Measurements from ENCODE around the gene MATN1. TPM values are rescaled to one million over a fixed set of nuclear protein-coding genes. Genes with fewer than 3 reads are reported as not detected.

Gene MATN1
- total and polyA plus RNA-seq, 9 donors, result 0.71 to 2.1 (median 0.88) TPM

DNA sequence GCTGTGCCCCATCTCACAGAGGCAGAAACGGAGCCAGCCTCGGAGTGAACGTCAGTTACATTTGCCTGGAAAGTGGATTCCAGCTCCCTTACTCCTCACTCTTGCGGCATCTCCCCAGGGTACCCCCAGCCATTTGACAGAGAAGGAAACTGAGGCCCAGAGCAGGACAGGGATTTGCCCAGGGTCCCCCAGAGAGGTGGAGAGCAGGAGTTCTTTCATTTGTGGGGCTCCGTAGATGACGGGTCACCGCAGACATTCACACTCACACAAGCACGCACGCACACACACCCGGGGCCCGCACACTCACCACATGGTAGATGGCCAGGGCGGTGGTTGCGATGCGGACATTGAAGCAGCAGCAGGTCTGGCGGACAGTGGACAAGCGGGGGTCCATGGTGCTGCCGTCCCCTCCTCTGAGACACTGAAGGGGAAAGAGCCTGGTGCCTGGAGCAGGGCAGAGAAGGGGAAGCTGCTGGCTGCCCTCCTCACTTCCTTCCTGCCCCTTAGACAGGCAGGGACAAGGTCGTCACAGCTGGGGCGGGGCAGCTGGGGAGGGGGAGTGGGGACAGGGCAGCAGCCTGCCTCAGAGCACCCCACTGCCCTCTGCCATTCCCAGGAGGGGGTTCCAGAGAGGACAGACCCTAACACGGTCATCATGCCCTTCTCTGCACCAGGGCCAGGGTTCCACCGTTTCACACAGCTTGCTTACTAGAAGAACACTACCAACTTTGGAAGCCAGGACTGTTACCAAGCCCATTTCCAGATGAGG is 34.2 kb upstream of the MATN1 start, which contains the start of gene LAPTM5:
Gene LAPTM5 (minus strand): TSS at position 423 of the 769 bp plus-strand sequence. CDS start 29 bp downstream, at position 394.
- H3K4me1 ChIP-seq (ENCODE audit: control insufficient read depth, insufficient read depth, low read length), result peaks cover 75% of the 10 kb centered on the region
- WGBS (ENCODE audit: insufficient coverage), result 54% methylated on average over 7 of the region's 21 CpGs
- peak; percentile 51 for DNase-seq

DNA sequence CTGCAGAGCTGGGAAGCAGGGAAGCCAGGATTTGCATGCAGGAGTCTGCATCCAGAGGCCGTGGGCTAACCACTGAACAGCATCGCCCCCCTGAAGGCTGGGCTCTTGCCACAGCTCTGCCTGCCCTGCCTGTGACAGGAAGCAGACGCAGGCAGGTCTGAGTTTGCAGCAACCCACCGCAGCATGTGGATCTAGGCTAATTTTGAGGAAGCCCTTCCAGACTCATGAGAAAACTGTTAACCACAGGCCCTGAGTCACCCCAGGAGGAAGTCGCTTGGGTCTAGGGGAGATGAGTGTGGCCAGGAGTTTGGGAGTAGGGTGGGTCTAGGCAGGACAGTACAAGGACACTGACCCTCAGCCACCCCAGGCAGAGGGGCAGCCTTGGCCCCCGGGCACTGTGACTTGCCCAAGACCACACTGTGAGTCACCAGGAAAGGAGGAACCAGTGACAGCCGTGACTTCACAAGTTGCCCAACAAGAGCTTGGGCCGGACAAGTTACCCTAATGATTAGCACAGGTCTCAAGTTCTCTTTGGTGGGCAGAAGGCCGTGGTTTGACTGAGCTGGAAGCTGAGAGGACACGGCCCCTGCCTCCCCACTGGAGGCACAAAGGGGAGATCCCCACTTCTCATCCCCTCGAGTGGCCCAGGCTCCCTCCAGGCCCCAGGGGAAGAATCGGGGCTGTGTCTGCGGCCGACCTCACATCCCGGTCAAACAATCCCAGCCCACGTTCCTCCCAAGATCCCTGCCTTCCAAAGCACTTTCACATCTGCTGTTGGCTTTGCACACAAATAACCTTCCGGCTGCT is 33.4 kb upstream of the MATN1 start:
- Histone ChIP-seq H3K4me3 (ENCODE audit: low read length) (peak overlapping the region; percentile 37), H3K4me1 (ENCODE audit: control insufficient read depth, insufficient read depth, low read length) (peaks cover 67% of the 10 kb centered on the region), H3K27ac (ENCODE audit: low read length) (peak overlapping the region; percentile 81), H3K36me3 (ENCODE audit: control insufficient read depth, insufficient read depth, low read length) (no peaks in the 10 kb centered on the region), H3K27me3 (ENCODE audit: control insufficient read depth, insufficient read depth, low read length) (no peaks in the 10 kb centered on the region), H3K9me3 (replicated peaks; ENCODE audit: control insufficient read depth, low read depth, low read length) (peaks cover 2% of the 10 kb centered on the region)
- WGBS (ENCODE audit: insufficient coverage), result 21% methylated on average over 15 of the region's 17 CpGs
- DNase-seq, result peak; percentile 91

More for the DNA sequence above, 34.2 kb upstream of the MATN1 start, which contains the start of gene LAPTM5:
- Histone ChIP-seq H3K27ac (ENCODE audit: low read length) (peak within 1 kb of the TSS; percentile 81), H3K9me3 (replicated peaks; ENCODE audit: control insufficient read depth, low read depth, low read length) (peaks cover 2% of the 10 kb centered on the region), H3K27me3 (ENCODE audit: control insufficient read depth, insufficient read depth, low read length) (no peaks in the 10 kb centered on the region), H3K4me3 (ENCODE audit: low read length) (peak within 1 kb of the TSS; percentile 37), H3K36me3 (ENCODE audit: control insufficient read depth, insufficient read depth, low read length) (no peaks in the 10 kb centered on the region)

DNA sequence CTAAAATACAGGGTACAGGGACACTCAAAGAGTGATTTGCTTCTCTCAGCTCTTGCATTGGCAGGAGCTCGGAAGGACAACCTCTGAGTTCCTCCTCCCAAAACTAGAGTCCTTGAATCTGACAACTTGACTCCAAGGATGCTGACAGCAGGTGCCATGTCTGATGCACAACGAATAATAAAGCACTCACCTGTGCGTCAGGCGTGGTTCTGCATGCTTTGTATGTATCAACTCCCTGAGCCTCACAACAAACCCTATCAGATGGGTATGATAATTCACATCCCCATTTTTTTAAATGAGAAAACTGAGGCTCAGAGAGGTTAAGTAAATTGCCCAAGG is 32.8 kb upstream of the MATN1 start:
- Histone ChIP-seq H3K27ac (ENCODE audit: low read length) (no peak overlapping the region), H3K4me1 (ENCODE audit: control insufficient read depth, insufficient read depth, low read length) (peaks cover 61% of the 10 kb centered on the region), H3K4me3 (ENCODE audit: low read length) (no peak overlapping the region), H3K9me3 (replicated peaks; ENCODE audit: control insufficient read depth, low read depth, low read length) (peaks cover 2% of the 10 kb centered on the region), H3K36me3 (ENCODE audit: control insufficient read depth, insufficient read depth, low read length) (no peaks in the 10 kb centered on the region), H3K27me3 (ENCODE audit: control insufficient read depth, insufficient read depth, low read length) (no peaks in the 10 kb centered on the region)
- 83% methylated on average over 2 of the region's 4 CpGs for WGBS (ENCODE audit: insufficient coverage)
- no peak for DNase-seq

DNA sequence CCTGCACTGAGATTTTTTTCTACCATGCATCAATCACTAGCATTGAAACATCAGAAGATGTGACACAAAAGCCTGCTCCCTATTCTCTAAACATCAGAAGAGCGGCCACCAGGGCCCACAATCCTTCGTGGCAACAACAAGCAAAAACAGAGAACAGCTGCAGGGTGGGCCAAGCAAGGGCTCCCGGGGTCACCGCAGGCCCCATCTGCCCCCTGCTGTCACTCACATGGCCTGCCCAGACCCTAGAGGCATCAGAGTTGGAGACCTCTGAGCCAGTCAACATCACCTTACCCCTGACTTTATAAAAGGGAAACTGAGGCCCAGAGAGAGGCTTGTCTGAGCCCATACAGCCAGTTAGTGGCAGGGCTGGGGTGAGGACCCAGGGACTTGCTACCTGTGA is 32.4 kb upstream of the MATN1 start:
- Histone ChIP-seq H3K9me3 (replicated peaks; ENCODE audit: control insufficient read depth, low read depth, low read length) (peaks cover 2% of the 10 kb centered on the region), H3K27me3 (ENCODE audit: control insufficient read depth, insufficient read depth, low read length) (no peaks in the 10 kb centered on the region), H3K4me3 (ENCODE audit: low read length) (no peak overlapping the region), H3K27ac (ENCODE audit: low read length) (no peak overlapping the region), H3K4me1 (ENCODE audit: control insufficient read depth, insufficient read depth, low read length) (peaks cover 61% of the 10 kb centered on the region), H3K36me3 (ENCODE audit: control insufficient read depth, insufficient read depth, low read length) (no peaks in the 10 kb centered on the region)
- 66% methylated on average over 3 of the region's 4 CpGs for WGBS (ENCODE audit: insufficient coverage)
- DNase-seq, result no peak

DNA sequence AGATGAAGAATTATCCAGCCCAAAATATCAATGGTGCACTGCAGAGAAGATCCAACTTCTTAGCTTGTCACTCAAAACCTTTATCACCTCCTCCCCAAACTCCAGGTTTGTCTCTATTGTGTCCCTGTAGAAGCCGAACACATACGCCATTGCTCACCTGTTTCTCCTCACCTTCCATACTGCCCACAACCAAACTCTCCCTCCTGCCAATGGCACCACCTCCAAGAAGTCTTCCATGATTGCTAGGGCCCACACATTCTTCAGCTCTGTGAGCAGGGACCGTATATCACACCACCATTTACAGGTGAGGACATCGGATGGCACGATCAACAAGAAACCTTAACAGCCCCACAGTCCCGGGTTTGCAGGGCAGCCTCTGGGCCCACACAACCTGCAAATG is 31.9 kb upstream of the MATN1 start:
- Histone ChIP-seq H3K9me3 (replicated peaks; ENCODE audit: control insufficient read depth, low read depth, low read length) (peaks cover 2% of the 10 kb centered on the region), H3K27ac (ENCODE audit: low read length) (no peak overlapping the region), H3K36me3 (ENCODE audit: control insufficient read depth, insufficient read depth, low read length) (no peaks in the 10 kb centered on the region), H3K27me3 (ENCODE audit: control insufficient read depth, insufficient read depth, low read length) (no peaks in the 10 kb centered on the region), H3K4me1 (ENCODE audit: control insufficient read depth, insufficient read depth, low read length) (peaks cover 61% of the 10 kb centered on the region), H3K4me3 (ENCODE audit: low read length) (no peak overlapping the region)
- 96% methylated on average over 6 of the region's 6 CpGs for WGBS (ENCODE audit: insufficient coverage)
- DNase-seq, result no peak

DNA sequence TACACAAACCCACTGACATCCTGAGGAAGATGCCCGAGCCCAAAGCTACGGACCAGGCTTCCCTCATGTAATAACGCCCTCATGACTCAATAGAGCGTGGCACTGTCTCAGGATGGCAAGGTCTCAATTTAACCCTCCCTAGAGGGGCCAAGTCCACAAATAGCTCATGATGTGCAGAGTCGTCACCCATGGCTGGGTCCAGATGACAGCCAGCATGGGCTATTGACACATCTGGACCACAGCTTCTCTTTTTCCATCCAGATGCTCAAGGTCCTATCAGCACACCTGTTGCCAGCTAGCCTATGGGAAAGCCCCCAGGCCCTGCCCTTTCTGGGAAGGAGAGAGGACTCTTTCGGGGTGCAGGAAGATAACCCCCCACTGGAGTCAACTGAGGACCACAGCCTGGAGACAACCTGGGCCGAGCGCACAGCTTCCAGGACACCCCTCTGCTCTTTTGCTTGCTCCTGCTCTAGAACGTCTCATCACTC is 31.3 kb upstream of the MATN1 start:
- DNase-seq, result no peak
- no peak overlapping the region for H3K27ac ChIP-seq (ENCODE audit: low read length)
- H3K36me3 ChIP-seq (ENCODE audit: control insufficient read depth, insufficient read depth, low read length), result no peaks in the 10 kb centered on the region
- no peak overlapping the region for H3K4me3 ChIP-seq (ENCODE audit: low read length)
- 76% methylated on average over 6 of the region's 9 CpGs for WGBS (ENCODE audit: insufficient coverage)
- no peaks in the 10 kb centered on the region for H3K9me3 ChIP-seq (replicated peaks; ENCODE audit: control insufficient read depth, low read depth, low read length)
- H3K4me1 ChIP-seq (ENCODE audit: control insufficient read depth, insufficient read depth, low read length), result peaks cover 58% of the 10 kb centered on the region
- H3K27me3 ChIP-seq (ENCODE audit: control insufficient read depth, insufficient read depth, low read length), result no peaks in the 10 kb centered on the region

DNA sequence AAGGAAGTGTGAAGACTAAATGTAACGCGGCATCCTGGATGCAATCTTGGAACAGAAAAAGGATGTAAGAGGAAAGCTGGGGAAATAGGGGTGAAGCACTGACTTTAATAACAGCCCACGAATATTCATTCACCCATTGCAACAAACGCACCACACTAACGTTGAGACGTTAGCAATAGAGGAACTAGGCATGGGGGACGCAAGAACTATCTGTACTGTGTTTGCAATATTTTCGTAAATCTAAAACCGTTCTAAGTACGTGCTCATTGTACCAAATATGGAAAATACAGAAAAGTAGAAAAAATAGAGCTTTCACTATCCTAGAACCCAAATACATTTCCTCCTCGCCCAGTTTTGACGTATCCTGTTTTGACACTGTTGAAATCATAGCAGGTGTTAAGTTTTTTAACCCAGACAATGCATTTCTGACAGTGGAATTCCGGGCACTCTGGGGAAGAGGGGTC is 30.3 kb upstream of the MATN1 start:
- H3K36me3 ChIP-seq (ENCODE audit: control insufficient read depth, insufficient read depth, low read length), result no peaks in the 10 kb centered on the region
- no peaks in the 10 kb centered on the region for H3K27me3 ChIP-seq (ENCODE audit: control insufficient read depth, insufficient read depth, low read length)
- no peak for DNase-seq
- no peak overlapping the region for H3K27ac ChIP-seq (ENCODE audit: low read length)
- 40% methylated on average over 1 of the region's 13 CpGs for WGBS (ENCODE audit: insufficient coverage)
- H3K9me3 ChIP-seq (replicated peaks; ENCODE audit: control insufficient read depth, low read depth, low read length), result no peaks in the 10 kb centered on the region
- H3K4me1 ChIP-seq (ENCODE audit: control insufficient read depth, insufficient read depth, low read length), result peaks cover 59% of the 10 kb centered on the region
- no peak overlapping the region for H3K4me3 ChIP-seq (ENCODE audit: low read length)

DNA sequence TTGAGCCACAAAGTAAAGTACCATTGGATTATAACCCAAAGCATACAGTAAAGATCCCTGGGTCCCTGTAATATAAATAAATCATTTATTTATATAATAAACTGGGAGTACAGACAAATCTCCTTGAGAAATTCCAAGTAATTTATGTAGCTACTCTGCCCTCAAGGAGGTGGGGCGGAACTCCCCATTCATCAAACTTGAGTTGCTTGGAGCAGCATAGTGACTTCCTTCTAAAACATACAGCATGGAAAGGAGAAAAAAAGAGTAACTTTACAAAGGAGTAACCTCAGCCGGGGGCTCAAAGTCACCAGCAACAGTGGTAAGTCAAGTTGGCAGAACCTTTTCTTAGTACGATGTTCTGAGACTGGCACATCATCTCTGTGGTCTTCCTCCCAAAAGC is 29.7 kb upstream of the MATN1 start:
- H3K36me3 ChIP-seq (ENCODE audit: control insufficient read depth, insufficient read depth, low read length), result no peaks in the 10 kb centered on the region
- no CpG with 5 or more reads among the region's 3 CpGs for WGBS (ENCODE audit: insufficient coverage)
- no peak overlapping the region for H3K4me3 ChIP-seq (ENCODE audit: low read length)
- H3K4me1 ChIP-seq (ENCODE audit: control insufficient read depth, insufficient read depth, low read length), result peaks cover 59% of the 10 kb centered on the region
- no peaks in the 10 kb centered on the region for H3K27me3 ChIP-seq (ENCODE audit: control insufficient read depth, insufficient read depth, low read length)
- no peak overlapping the region for H3K27ac ChIP-seq (ENCODE audit: low read length)
- DNase-seq, result no peak
- H3K9me3 ChIP-seq (replicated peaks; ENCODE audit: control insufficient read depth, low read depth, low read length), result no peaks in the 10 kb centered on the region

DNA sequence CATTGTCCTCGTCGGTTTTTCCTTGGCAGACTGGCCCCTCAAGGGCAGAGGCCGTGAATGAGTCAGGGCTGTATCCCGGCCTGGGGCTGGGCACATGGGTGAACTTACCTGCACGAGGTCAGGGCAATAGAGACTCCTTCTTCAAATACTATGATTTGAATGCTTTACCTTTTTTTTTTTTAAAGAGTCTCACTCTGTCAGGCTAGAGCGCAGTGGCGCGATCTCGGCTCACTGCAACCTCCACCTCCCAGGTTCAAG is 29.2 kb upstream of the MATN1 start:
- H3K4me1 ChIP-seq (ENCODE audit: control insufficient read depth, insufficient read depth, low read length), result peaks cover 56% of the 10 kb centered on the region
- no peaks in the 10 kb centered on the region for H3K36me3 ChIP-seq (ENCODE audit: control insufficient read depth, insufficient read depth, low read length)
- H3K27me3 ChIP-seq (ENCODE audit: control insufficient read depth, insufficient read depth, low read length), result no peaks in the 10 kb centered on the region
- WGBS (ENCODE audit: insufficient coverage), result 73% methylated on average over 9 of the region's 9 CpGs
- DNase-seq, result no peak
- no peak overlapping the region for H3K4me3 ChIP-seq (ENCODE audit: low read length)
- no peaks in the 10 kb centered on the region for H3K9me3 ChIP-seq (replicated peaks; ENCODE audit: control insufficient read depth, low read depth, low read length)
- no peak overlapping the region for H3K27ac ChIP-seq (ENCODE audit: low read length)

DNA sequence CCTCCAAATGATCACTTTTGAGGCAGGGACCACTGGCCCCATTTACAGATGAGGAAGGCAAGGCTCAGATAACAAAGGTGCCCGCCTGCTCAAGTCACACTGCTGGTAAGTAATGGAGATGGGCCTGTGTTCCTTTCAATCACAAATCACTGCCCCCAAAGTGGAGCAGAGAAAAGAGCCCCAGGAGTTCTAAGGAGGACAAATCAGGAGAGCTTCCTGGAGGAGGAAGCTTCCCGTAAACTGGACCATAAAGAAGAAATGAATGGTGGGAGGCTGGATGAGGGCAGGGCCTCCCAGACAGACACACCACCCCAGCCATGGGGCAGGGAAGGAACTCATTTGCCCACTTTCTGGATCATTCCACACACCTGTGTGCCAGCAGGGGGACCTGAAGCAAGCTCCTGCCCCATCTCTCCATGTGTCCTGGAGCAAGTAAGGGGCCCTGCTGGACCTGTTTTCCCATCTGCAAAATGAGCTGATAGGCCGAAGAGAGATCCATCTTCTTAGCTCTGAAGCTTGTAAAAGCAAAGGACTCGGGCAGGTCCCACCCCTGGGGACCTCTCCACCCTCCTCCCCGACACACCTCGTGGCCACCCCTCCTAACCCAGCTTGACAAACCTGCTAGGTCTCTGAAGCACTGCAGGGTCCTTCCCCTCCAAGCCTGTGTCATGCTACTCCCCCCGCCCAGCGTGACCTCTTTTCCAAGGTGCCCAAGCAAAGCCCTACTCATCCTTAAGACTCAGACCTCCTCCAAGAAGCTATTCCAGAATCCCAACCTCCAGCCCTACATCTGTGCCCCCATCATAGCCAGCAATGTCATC is 28.7 kb upstream of the MATN1 start:
- H3K4me1 ChIP-seq (ENCODE audit: control insufficient read depth, insufficient read depth, low read length), result peaks cover 51% of the 10 kb centered on the region
- DNase-seq, result no peak
- no peaks in the 10 kb centered on the region for H3K27me3 ChIP-seq (ENCODE audit: control insufficient read depth, insufficient read depth, low read length)
- H3K27ac ChIP-seq (ENCODE audit: low read length), result no peak overlapping the region
- no peaks in the 10 kb centered on the region for H3K36me3 ChIP-seq (ENCODE audit: control insufficient read depth, insufficient read depth, low read length)
- H3K4me3 ChIP-seq (ENCODE audit: low read length), result no peak overlapping the region
- no peaks in the 10 kb centered on the region for H3K9me3 ChIP-seq (replicated peaks; ENCODE audit: control insufficient read depth, low read depth, low read length)
- WGBS (ENCODE audit: insufficient coverage), result 79% methylated on average over 6 of the region's 8 CpGs

All from muscle of leg (tissue), 11 donors.